HUDEP-2 (cell line): Measurements from ENCODE around the gene GLS.

ENCODE experiments used
- DNase-seq, 76 experiments: peaks; one replicate each; lab custom pipeline; 2025; ENCODE audit not compliant: unreplicated experiment in 76 of 76; lab: John Stamatoyannopoulos, UW

Gene GLS

GRCh38 chr2:190965580-190966222 is 85.1 kb downstream of the GLS start:
- DNase-seq, result no peak

GRCh38 chr2:190968522-190968921 is 87.9 kb downstream of the GLS start:
- DNase-seq, result no peak

- DNase-seq, result no peak
These were observed 89.5 kb downstream of the GLS start for GRCh38 chr2:190970160-190970559.

GRCh38 chr2:190970873-190971506 is 90.4 kb downstream of the GLS start:
- no peak for DNase-seq

GRCh38 chr2:190972213-190972612 is 91.6 kb downstream of the GLS start:
- DNase-seq, result no peak

- no peak for DNase-seq
These were observed 92.2 kb downstream of the GLS start for GRCh38 chr2:190972846-190973245.

GRCh38 chr2:190973262-190973661 is 92.6 kb downstream of the GLS start:
- DNase-seq, result no peak

- no peak for DNase-seq
These were observed 93.4 kb downstream of the GLS start for GRCh38 chr2:190973726-190974628.

- DNase-seq, result no peak
These were observed 94.2 kb downstream of the GLS start for GRCh38 chr2:190974629-190975361.

- no peak for DNase-seq
These were observed 95.9 kb downstream of the GLS start for GRCh38 chr2:190976521-190976920.

- no peak for DNase-seq
These were observed 96.9 kb downstream of the GLS start for GRCh38 chr2:190977505-190977904.

- no peak for DNase-seq
These were observed 97.9 kb downstream of the GLS start for GRCh38 chr2:190978389-190979053.

- no peak for DNase-seq
These were observed 99.4 kb downstream of the GLS start for GRCh38 chr2:190979906-190980629.

- no peak for DNase-seq
These were observed 100.1 kb downstream of the GLS start for GRCh38 chr2:190980630-190981209.

GRCh38 chr2:190981333-190981732 is 100.7 kb downstream of the GLS start:
- no peak for DNase-seq

GRCh38 chr2:190981733-190982132 is 101.1 kb downstream of the GLS start:
- no peak for DNase-seq

- DNase-seq, result no peak
These were observed 101.8 kb downstream of the GLS start for GRCh38 chr2:190982262-190983034.

- DNase-seq, result no peak
These were observed 104.0 kb downstream of the GLS start for GRCh38 chr2:190984595-190984994.
